Heart left ventricle (tissue), 13 donors: ENCODE data around the gene NUAK1.

Experiments
- CTCF ChIP-seq, 12 donors: fragments of 200-600 bp; sonication (generic) in 4 of 12; IDR thresholded peaks; one replicate each; pipeline versions ENCODE4 v1.5.0 to v1.8.0; 2018 to 2022; ENCODE audit warnings: antibody characterized with exemption in 12 of 12, mild to moderate bottlenecking in 5 of 12
- POLR2A ChIP-seq, 2 donors: fragments of 450-650 bp; IDR thresholded peaks; one replicate each; pipeline ENCODE4 v1.6.1; 2017; ENCODE audit warnings: antibody characterized with exemption in 2 of 2, mild to moderate bottlenecking in 2 of 2, moderate library complexity in 2 of 2
- donor health status: ischemic (EF 13 %, LVEDD 7.1; RV severe dilation, severe dysfunction).
- donor health status: DM: no; HTN: yes; CAD: no.
- donor health status: DM: no; HTN: no; CAD: no.
- donor health status: ischemic (EF 25% LVEDD 6.9; RV normal size, moderate dysfunction).
- donor health status: ischemic (EF 25% LVEDD 5.7; RV mildly dilated, moderate dysfunction).
- donor health status: ischemic (EF 35%, LVEDD 5.7; RV mildly dilated, moderate dysfunction).
- donor health status: nonischemic (EF 11% LVEDD 7.7; RV severe dilation, severe dysfunction).
- donor health status: DM: yes; HTN: yes; CAD: no.
- donor health status: PGD.
- donor health status: ischemic (EF 29% LVEDD 5.4; RV normal size, mild dysfunction).
- donor health status: nonischemic (EF 23%, LVEDD 6.1; RV moderate dilation, normal function).

DNA sequence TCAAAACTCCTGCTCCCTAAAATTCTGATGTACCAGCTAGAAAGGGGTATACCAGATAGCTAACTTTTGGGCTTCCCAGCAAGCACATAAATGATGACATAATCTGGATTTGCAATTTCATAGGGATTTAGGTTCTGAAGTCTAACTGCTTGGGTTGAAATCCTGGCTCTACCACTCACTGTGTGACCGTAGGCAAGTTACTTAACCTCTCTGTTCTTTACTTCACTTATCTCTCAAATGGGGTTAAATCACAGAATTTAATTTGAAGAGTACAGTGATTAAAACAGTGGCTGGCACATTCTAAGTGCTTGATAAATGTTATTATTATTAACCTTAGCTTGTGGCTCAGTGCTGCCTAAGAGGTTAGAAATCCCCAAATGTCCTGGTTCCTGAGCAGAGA is 49.1 kb upstream of the NUAK1 start:
- TF ChIP-seq POLR2A (IDR thresholded peaks at IDR 0.05), result no peak
- TF ChIP-seq CTCF (IDR thresholded peaks at IDR 0.05), result no peak
